Measurements from ENCODE around the gene ZBTB47.

The ZBTB47 gene

DNA sequence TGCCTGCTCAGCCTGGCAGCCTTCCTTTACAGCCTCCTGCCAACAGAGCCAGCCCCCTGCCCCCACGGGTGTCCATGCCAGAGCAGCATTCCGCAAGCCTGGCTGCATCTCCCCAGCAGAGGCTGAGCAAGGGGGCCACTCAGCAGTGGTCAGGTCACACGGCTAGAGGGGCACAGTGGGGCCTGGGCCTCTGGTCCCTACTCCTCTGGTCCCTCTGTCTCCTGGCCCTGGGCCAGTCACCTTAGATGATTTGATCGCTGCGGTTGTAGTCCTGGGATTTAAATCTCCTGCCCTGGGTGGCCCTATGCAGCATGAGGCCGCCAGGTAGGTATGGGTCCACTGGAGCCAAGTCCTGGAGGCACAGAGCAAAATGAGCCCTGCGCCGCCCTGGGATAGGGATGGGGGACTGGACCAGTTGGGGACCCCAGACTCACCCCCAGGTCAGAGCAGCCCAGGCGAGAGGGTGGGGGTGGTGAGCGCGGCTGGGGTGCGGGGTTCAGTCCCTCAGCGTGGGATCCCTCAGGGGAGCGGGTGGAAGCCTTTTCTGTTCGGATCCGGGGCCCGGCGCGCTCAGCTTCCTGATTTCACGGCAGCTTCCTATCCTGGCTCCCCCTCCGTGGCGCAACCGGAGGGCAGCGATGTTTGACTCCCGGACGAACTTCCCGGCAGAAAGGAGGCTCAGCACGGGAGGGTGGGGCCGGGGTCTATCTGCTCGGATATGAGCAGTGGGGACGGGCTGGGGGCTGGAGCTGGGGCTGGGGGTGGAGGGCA lies at the start of gene ZBTB47:
Gene ZBTB47 (plus strand): TSS at position 138 of the 771 bp plus-strand sequence. CDS start 4,659 bp downstream, outside the sequence.
- DNase-seq (ENCODE audit: low read depth), result no peak

DNA sequence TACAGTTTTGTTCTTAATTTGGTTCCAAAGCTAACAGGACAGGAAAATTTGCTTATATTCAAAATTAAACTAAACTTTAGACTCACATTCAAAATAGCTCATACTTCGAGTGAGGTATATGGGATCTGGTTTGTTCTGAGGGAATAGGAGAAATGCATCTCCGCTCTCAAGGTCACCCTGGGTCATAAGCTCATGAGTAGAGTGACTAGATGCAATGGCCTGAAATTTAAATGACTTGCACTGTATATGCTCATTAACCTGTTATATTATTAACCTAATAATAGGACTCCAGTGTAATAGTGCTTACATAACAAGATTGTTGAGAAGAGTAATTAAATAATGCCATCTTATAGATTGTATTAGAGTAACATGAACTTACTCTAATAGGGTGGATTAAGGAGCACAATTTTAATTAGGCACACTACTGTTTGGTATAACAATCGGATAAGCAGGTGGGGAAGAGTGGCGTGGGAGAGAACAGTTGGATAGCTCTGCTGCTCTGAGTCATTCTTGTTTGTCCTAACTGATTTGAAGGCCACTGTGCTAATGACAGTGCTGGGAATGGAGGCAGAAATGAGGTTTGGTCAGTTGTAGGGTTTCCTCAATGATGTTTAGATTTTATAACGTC lies 47.8 kb upstream of the ZBTB47 start:
- no peak for DNase-seq (ENCODE audit: low read depth)

DNA sequence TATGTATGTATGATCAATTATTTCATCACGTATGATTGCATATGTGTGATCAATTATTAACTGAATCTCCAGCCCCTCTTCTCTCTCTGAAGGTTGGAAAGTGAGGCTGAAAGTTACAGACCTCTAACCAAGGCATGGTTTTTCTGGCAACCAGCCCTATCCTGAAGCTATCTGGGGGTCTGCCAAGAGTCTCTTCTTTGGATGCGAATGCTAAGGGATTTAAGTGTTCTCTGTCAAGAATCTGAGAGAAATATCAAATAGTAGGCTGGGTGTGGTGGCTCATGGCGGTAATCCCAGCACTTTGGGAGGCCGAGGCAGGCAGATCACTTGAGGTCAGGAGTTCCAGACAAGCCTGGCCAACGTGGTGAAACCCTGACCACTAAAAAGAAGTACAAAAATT lies 44.9 kb upstream of the ZBTB47 start:
- DNase-seq (ENCODE audit: low read depth), result no peak

DNA sequence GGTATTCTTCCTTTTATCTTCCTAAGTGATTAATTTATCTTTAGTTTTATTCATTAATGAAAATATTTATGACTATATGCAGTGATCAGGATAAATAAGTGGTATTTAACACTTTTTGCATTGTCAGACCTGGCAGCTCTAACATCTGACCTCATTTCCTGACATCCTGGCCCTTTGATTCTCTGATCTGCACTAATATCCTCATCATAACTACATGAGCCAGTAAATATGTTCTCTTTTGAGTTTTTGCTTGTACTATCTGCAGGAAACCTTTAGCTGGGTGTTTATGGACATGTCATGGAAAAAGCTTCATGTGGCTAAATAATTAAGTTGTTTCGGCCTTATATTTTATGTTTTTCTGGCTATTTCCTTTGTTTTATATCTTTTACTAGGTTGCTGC lies 42.5 kb upstream of the ZBTB47 start:
- no peak for DNase-seq (ENCODE audit: low read depth)

DNA sequence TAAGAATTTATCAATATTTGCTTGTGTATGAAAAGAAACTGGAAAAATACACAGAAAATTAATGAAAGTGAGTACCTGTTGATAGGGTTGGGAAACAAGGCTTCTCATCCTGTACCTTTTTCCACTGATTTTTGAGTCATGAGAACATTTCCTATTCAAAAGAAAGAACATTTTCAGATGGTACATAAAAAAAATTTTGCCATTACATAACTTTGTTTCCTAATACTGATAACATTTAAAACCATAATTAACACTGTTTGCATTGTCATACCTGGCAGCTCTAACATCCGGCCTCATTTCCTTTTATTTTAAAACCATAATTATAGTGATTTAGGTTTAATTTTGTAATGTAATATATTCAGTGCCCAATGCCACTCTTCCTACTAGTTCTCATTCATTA lies 41.3 kb upstream of the ZBTB47 start:
- no peak for DNase-seq (ENCODE audit: low read depth)

DNA sequence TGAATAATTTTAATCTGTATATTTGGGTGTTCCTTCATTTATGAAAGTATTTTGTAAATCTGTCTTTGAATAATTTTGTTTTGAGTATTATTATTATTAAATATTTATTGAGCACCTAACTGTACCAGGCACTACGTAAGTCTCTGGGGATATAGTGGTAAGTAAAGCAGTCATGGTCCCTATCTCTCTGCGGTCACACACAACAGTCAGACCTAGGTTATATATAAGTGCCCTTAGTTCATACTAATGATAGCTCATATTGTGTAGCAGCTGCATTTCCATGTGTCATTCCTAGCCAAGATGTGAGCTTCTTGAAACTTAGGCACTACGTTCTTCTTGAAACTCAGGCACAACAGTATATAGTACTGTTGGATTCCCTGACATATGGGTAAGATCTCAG lies 40.6 kb upstream of the ZBTB47 start:
- no peak for DNase-seq (ENCODE audit: low read depth)

DNA sequence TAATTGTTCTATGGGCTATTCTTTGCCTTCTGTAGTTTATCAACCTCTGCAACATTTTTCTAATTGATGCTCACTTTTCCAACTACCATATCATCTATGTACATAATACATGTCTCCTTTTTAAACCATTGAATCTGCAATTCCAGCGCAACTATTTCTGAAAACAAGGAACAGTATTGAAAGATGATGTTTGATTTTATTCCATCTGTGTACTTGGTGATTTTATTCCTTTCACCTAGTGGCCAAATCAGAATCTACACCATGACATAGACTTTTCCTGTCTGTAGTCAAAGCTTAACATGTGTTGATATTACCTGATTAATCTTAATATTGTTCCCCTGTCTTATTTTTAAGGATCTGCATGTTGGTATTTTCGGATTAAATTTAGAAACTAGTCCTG lies 40.0 kb upstream of the ZBTB47 start:
- no peak for DNase-seq (ENCODE audit: low read depth)

DNA sequence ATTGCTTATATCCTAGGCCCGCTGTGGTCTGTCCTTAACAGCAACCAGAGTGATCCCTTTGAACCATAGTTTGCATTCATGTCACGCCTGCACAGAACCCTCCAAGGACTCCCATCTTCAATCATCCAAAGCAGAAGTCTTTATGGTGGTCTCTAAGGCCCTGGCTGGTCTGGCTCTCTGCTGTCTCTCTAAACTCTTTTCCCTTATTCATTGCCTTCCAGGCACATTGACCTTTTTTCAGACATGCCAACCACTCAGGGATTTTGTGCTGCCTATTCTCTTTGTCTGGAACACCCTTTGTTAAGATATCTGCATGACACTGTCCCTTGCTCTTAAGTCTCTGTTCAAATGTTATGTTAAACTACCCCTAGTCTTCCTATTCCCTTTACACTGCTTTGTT lies 21.9 kb upstream of the ZBTB47 start:
- no peak for DNase-seq (ENCODE audit: low read depth)

DNA sequence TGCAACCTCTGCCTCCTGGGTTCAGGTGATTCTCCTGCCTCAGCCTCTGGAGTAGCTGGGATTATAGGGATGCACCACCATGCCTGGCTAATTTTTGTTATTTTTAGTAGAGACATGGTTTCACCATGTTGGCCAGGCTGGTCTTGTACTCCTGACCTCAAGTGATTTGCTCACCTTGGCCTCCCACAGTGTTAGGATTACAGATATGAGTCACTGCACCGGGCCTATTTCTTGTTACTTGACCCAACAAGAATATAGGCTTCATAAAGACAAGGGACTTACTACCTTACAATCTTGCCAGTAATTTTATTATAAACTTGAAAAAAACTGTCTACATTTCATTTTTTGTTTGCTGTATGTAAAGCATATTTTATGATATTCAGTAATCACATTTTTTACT lies 21.4 kb upstream of the ZBTB47 start:
- DNase-seq (ENCODE audit: low read depth), result no peak

DNA sequence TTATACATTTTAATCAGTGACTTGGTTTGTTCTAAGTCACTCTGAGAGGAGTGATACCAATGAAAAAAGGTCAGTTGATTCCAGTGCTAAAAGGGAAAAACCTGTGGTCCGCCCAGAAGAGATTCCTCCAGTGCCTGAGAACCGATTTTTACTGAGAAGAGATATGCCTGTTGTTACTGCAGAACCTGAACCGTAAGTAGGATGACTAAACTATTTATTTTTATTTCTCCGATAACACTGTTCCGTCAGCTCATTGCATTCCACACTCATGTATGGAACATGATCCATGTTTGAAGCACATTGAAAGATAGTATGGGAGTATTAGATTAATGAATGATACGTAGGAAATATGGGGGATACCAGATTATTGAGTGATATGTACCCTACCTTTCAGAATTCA lies 20.0 kb upstream of the ZBTB47 start:
- DNase-seq (ENCODE audit: low read depth), result no peak

DNA sequence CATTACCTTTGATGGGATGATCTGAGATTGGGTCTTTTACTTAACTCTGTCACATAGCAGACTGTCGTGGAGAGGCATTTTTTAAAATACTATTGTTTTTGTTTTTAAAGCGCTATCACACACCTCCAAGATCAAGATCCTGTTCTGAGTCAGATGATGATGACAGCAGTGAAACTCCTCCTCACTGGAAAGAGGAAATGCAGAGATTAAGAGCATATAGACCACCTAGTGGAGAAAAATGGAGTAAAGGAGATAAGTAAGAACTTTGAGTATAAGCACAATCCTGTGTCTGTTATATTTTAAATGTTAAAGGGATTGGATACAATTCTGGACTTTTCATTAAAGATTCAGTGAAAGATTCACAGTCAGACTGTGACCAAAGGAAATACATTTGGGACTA lies 18.4 kb upstream of the ZBTB47 start:
- no peak for DNase-seq (ENCODE audit: low read depth)

DNA sequence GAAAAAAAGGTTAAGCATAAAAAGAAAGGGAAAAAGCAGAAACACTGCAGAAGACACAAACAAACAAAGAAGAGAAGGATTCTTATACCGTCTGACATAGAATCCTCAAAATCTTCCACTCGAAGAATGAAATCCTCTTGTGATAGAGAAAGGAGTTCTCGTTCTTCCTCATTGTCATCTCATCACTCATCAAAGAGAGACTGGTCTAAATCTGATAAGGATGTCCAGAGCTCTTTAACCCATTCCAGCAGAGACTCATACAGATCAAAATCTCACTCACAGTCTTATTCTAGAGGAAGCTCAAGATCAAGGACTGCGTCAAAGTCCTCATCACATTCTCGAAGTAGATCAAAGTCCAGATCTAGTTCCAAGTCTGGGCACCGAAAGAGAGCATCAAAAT lies 16.5 kb upstream of the ZBTB47 start:
- DNase-seq (ENCODE audit: low read depth), result no peak

DNA sequence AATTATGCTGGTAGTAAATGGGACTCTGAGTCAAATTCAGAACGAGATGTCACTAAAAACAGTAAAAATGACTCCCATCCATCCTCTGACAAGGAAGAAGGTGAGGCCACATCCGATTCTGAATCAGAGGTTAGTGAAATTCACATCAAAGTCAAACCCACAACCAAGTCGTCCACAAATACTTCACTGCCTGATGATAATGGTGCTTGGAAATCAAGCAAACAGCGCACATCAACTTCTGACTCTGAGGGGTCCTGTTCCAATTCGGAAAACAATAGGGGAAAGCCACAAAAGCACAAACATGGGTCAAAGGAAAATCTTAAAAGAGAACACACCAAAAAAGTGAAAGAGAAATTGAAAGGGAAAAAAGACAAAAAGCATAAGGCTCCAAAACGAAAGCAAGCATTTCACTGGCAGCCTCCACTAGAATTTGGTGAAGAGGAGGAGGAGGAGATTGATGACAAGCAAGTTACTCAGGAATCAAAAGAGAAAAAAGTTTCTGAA lies 15.1 kb upstream of the ZBTB47 start:
- DNase-seq (ENCODE audit: low read depth), result no peak

DNA sequence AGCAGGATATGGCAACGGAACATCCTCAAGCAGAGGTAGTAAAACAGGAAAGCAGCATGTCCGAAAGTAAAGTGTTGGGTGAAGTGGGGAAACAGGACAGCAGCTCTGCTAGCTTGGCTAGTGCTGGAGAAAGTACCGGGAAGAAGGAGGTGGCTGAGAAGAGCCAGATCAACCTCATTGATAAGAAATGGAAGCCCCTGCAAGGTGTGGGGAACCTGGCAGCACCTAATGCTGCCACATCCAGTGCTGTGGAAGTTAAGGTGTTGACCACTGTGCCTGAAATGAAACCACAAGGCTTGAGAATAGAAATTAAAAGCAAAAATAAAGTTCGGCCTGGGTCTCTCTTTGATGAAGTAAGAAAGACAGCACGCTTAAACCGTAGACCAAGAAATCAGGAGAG lies 14.3 kb upstream of the ZBTB47 start:
- DNase-seq (ENCODE audit: low read depth), result no peak

DNA sequence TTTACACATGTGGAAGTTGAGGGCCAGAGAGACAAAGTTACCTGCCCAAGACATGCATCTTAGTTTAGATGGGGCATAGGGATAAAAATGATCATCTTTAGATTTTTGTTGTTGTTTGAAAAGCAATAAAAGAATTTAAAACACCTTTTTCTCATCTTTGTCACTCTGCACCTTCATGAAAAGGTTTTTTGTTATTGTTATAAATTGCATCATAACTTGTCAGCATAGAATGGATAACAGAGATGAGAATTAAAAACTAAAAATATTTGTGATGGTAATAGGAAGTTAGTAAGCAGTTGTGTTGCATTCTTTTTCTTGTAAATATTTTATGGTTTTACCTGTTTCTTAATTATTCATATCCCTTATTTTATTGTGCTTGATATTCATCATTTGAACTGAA lies 13.4 kb upstream of the ZBTB47 start:
- DNase-seq (ENCODE audit: low read depth), result no peak

DNA sequence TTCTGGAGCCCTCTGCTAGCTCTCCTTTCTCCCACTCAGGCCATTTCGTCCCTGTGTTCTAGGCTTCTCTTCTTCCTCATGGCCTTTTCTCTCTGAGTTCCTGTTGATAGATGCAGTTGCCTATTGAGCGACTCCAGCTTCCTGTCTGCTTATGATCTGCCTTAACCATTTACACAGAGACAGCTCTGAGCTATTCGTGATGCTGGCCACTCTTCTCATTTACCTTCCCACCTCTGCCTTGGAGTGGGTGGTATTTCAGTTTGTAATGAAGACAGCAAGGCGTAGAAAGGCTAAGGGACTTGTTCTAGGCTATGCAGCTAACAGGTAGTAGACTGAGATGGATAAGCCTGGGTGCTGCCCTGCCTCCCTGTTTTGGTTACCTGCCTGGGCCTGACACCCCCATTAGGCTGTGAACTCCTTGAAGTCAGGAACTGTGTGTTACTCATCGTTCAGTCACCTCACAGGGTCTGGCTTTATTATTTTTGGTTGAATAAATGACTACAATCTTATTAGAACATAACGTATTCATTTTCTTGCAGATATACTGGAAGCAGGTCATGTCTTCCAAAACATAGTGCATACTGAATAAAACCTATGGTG lies 12.6 kb upstream of the ZBTB47 start:
- no peak for DNase-seq (ENCODE audit: low read depth)

DNA sequence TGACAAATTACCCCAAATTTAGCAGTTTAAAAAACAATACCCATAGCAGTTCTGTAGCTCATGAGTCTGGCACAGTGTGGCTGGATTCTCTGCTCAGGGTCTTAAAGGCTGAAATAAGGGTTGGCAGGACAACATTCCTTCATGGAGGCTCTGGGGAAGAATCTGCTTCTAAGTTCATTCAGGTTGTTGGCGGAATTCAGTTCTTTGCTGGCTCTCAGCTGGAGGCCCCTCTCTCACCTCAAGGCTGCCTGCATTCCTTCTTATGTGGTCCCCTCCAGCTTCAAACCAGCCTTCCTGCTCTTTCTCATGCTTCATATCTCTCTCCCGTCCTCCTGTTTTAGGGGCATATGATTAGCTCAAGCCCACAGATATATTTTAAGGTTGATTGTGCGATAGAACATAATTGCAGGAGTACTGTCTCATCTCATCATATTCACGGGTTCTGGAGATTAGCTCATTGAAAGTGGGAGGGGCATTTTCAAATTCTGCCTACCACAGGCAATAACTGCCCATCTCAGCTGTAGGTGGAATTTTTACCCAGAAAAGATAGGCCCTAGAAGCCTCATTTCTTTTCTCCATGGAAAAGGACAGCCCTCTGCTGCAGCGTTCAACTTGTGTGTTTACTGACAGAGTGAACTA lies 5.6 kb upstream of the ZBTB47 start:
- no peak for DNase-seq (ENCODE audit: low read depth)

DNA sequence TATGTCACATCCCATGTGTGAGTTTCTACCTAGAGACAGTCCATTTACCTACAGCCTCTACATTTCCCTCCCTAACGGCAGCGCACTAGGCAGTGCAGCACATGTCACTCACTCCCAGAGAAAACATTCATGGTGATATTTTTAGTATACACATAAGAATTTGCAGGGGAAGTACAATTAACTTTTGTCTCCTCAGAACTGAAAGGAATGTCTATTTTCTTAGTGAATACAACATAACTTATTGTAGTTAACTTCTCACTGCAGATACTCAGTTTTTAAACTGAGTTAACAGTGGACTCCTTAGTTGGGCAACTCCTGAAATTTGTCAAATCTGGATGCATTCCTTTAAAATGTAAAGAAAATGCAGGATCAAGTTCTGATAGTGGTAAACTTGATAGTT lies 4.5 kb upstream of the ZBTB47 start:
- DNase-seq (ENCODE audit: low read depth), result no peak

DNA sequence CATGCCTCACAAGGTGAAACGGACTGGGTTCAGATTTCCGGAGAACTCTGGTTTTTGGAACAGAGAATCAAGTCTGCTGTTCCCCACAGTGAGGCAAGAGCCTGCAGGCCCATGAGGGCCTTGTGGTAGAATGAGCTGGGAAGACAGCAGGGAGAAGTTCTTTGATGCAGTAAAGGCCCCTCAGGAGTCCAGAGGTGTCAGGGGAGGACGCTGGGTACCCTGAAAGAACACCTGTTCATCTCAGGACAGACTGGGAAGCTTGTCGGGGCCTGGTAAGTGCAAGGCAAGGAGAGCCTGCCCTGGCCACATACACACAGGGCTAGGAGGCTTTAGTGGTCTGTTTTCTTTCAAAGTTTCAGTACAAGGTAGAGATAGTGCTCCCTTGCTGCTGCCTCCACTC lies 3.7 kb upstream of the ZBTB47 start:
- no peak for DNase-seq (ENCODE audit: low read depth)

DNA sequence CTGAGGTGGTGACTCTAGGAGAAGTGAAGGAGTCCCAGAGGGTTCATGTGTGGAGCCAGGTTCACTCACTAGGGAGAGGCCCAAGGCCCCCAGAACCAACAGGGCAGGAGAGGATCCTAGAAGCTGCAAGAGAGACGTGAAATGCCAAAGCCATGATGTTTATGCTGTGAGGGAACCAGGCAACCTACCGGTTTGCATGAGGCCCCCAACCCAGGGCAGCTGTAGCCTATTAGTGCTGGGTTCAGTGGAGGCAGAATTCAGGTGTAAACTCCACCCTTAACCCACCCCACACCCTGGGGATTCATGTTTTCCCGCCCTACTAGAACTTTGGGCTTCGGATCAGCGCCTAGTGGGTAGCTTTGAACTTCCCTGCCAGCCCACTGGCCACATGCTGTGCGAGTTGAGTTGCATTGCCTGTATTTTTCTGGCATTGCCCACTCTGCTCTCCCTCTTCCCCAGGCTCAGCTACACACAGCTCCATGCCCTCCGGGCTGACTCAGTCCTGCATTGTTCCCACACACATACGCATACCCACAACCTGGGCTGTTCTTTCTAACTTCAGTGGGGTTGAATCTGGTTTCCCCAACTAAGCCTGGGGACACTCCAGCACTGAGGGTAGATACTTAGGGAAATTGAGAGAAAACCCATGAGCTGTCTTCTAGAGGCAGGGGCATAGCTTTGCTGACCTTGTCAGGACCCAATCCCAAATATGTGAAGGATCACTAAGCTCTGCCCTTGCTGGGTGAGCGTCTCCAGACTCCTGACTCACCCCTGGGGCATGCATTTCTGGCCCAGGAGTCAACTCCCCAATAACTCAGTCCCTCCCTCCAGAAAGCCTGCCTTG lies 2.0 kb upstream of the ZBTB47 start:
- no peak for DNase-seq (ENCODE audit: low read depth)

DNA sequence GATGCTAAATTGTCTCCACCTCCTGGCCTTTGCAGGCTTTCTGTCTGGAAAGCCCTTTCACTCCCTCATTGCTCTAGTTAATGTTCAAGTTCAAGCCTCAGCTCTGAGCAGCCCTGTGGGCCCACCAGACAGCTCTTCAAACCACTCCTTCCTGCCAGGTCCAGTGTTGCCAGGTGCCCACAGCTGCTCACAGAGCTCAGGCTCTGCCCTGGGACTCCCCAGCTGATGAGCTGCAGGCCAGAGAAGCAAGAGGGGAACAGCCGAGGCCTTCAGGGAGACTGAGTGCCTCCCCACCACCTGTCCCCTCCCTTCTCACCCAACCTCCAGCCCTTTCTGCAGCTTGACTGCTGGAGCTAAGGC lies 1.3 kb upstream of the ZBTB47 start:
- DNase-seq (ENCODE audit: low read depth), result no peak

All from non-pigmented ciliary epithelial cell (primary cell).